Thyroid gland (tissue), 4 donors: ENCODE measurements around the gene RIC8A.
"Not testable (repeated sequence)": the region's sequence is repeated elsewhere in the genome, so short reads cannot be mapped to it uniquely, and the experiment has no call there.

Source experiments
- POLR2A ChIP-seq, 2 donors: fragments of 450-650 bp; IDR thresholded peaks; one replicate each; pipeline ENCODE4 v1.6.1; 2017; ENCODE audit warnings: antibody characterized with exemption in 2 of 2, mild to moderate bottlenecking in 2 of 2, moderate library complexity in 1 of 2
- TF ChIP-seq, protein P1 (sequence below), 6 experiments: fragments of 200-600 bp in 3 of 6; fragments of 450-650 bp in 3 of 6; sonication (generic) in 3 of 6; IDR thresholded peaks; one replicate each; pipeline ENCODE4 v1.5.1; 2016 to 2019; ENCODE audit warnings: antibody characterized with exemption in 6 of 6, mild to moderate bottlenecking in 2 of 6, inconsistent platforms in 1 of 6, moderate library complexity in 1 of 6

DNA sequence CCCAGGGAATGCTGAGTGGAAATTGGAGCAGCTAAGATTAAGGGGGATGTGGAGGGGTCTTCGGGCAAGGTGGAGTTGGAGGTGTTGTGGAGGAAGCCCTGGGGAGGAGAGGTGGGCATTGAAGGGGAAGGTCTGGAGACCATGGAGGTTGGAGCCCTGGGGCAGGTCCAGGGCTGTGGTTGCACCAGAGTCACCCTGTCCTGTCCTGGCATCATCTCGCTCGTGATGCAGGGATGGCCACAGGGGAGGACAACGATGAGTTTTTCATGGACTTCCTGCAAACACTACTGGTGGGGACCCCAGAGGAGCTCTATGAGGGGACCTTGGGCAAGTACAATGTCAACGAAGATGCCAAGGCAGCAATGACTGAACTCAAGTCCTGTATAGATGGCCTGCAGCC is 14.0 kb upstream of the RIC8A start:
- TF ChIP-seq, protein P1, sequence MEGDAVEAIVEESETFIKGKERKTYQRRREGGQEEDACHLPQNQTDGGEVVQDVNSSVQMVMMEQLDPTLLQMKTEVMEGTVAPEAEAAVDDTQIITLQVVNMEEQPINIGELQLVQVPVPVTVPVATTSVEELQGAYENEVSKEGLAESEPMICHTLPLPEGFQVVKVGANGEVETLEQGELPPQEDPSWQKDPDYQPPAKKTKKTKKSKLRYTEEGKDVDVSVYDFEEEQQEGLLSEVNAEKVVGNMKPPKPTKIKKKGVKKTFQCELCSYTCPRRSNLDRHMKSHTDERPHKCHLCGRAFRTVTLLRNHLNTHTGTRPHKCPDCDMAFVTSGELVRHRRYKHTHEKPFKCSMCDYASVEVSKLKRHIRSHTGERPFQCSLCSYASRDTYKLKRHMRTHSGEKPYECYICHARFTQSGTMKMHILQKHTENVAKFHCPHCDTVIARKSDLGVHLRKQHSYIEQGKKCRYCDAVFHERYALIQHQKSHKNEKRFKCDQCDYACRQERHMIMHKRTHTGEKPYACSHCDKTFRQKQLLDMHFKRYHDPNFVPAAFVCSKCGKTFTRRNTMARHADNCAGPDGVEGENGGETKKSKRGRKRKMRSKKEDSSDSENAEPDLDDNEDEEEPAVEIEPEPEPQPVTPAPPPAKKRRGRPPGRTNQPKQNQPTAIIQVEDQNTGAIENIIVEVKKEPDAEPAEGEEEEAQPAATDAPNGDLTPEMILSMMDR (IDR thresholded peaks at IDR 0.05), result not testable (repeated sequence)
- TF ChIP-seq POLR2A (IDR thresholded peaks at IDR 0.05), result not testable (repeated sequence)
